ENCODE data around the gene ADAM17. TPM values are rescaled to one million over a fixed set of nuclear protein-coding genes. Genes with fewer than 3 reads are reported as not detected.

Gene ADAM17
- total and polyA plus RNA-seq, 2 of the 8 experiments (the other 6 are each of a cell fraction or from before 2014, with no cell fraction given): 6.5 to 23.5 TPM

DNA sequence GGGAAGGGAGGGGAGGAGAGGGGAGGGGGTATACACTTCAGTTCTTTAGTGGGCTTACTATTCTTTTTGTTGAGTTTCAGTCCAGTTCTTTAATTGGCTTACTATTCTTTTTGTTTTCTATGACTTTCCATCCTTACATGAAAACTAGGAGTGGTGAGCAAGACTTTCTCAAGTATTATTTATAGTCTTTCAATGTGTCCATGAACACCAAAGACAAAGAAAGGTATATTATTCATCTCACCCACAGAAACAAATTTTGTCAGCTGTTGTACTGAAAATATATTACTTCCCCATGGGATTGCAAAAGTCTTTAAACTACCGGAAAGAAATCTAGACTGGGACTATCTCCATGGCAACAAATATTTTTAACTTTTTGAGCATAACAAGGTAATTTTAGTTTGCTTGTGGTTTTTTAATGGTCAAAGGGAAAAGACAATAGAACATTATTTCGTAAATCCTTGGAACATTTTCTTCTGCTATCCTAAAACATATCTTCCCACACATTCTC lies 17.6 kb downstream of the ADAM17 start:
- Histone ChIP-seq H2AK5ac (ENCODE audit: low read depth, low read length) (no peak overlapping the region), H3K79me2 (ENCODE audit: control insufficient read depth in 1 of 2, insufficient read depth in 2 of 2, low read length in 2 of 2) (peaks cover 0 to 4% of the 10 kb centered on the region in 2 experiments; a peak in 2 of 4 replicates), H3K9ac (replicated peaks in 1 of 4; ENCODE audit: extremely low read depth in 1 of 4, low read depth in 3 of 4, low read length in 3 of 4) (no peak overlapping the region), H3K4ac (replicated peaks; ENCODE audit: insufficient read length, low read depth, low read length) (no peak overlapping the region), H2BK20ac (ENCODE audit: low read length) (no peak overlapping the region), H2BK15ac (ENCODE audit: low read length) (no peak overlapping the region), H2BK5ac (ENCODE audit: low read depth, low read length) (no peak overlapping the region), H3K27ac (ENCODE audit: low read depth, low read length) (no peak overlapping the region), H3K9me3 (ENCODE audit: insufficient read depth in 2 of 2, low read depth in 1 of 2, low read length in 1 of 2) (no peaks in the 10 kb centered on the region), H3K23ac (ENCODE audit: insufficient read length) (no peak overlapping the region), H2BK120ac (replicated peaks; ENCODE audit: low read depth, low read length) (no peak overlapping the region), H3K4me3 (ENCODE audit: extremely low read depth in 1 of 4, insufficient read depth in 2 of 4, low read depth in 3 of 4, low read length in 4 of 4) (no peak overlapping the region), H3K36me3 (ENCODE audit: control insufficient read depth in 2 of 4, insufficient read depth in 4 of 4, low read length in 3 of 4) (peaks cover 0 to 3% (median 0%) of the 10 kb centered on the region in 4 experiments; a peak in 1 of 8 replicates), H4K91ac (replicated peaks; ENCODE audit: insufficient read length, low read length) (no peak overlapping the region), H3K79me1 (ENCODE audit: low read depth, low read length) (no peaks in the 10 kb centered on the region), H4K8ac (ENCODE audit: extremely low read depth, insufficient read depth, low read length) (no peak overlapping the region), H4K5ac (ENCODE audit: insufficient read length, low read depth, low read length) (no peak overlapping the region), H3K23me2 (ENCODE audit: low read depth, low read length) (no peaks in the 10 kb centered on the region), H2AFZ (ENCODE audit: low read length) (no peak overlapping the region), H3K56ac (replicated peaks; ENCODE audit: insufficient read length, low read depth, low read length) (no peak overlapping the region), H3K4me1 (replicated peaks in 1 of 4; ENCODE audit: control insufficient read depth in 3 of 4, insufficient read depth in 4 of 4, low read length in 3 of 4) (no peaks in the 10 kb centered on the region), H3K18ac (ENCODE audit: extremely low read depth, low read length) (no peak overlapping the region), H3K14ac (ENCODE audit: insufficient read length) (no peak overlapping the region), H3K27me3 (replicated peaks in 1 of 4; ENCODE audit: control insufficient read depth in 3 of 4, extremely low read depth in 1 of 4, insufficient read depth in 3 of 4, low read length in 3 of 4) (no peaks in the 10 kb centered on the region), H4K20me1 (replicated peaks in 1 of 2; ENCODE audit: control insufficient read depth in 1 of 2, insufficient read depth in 2 of 2, low read length in 2 of 2) (no peaks in the 10 kb centered on the region), H3K4me2 (ENCODE audit: insufficient read depth in 1 of 2, low read depth in 2 of 2, low read length in 2 of 2) (no peak overlapping the region), H2BK12ac (ENCODE audit: low read depth, low read length) (no peak overlapping the region)
- ChIA-PET CTCF (ENCODE audit: partially characterized antibody) (interaction anchor here (0.9 kb wide), 1 partner anchor 158 kb away, joined by 5 read pairs; no protein-coding TSS in a partner anchor), POLR2A (ENCODE audit: partially characterized antibody) (interaction anchor here (1.1 to 2.4 kb wide), 3 partner anchors 12 to 18 kb away, joined by 3 to 8 read pairs (median 4); partner anchors contain the start of gene ADAM17)
- DNase-seq (ENCODE audit: low read depth in 1 of 2, low spot score in 2 of 2) (no peak), FAIRE-seq (no peak)
- TF ChIP-seq YY1 (IDR thresholded peaks at IDR 0.05; ENCODE audit: low read depth, low read length): no peak
- TF ChIP-seq, protein P1, sequence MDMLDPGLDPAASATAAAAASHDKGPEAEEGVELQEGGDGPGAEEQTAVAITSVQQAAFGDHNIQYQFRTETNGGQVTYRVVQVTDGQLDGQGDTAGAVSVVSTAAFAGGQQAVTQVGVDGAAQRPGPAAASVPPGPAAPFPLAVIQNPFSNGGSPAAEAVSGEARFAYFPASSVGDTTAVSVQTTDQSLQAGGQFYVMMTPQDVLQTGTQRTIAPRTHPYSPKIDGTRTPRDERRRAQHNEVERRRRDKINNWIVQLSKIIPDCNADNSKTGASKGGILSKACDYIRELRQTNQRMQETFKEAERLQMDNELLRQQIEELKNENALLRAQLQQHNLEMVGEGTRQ (IDR thresholded peaks at IDR 0.05; ENCODE audit: low read length): no peak
- no peak for TF ChIP-seq HDAC6 (IDR thresholded peaks at IDR 0.05; ENCODE audit: low read depth, low read length)
- no peak for TF ChIP-seq JUN (IDR thresholded peaks at IDR 0.05; ENCODE audit: low read depth, low read length)
- no peak for TF ChIP-seq CREB1 (IDR thresholded peaks at IDR 0.05)
- TF ChIP-seq HDAC2 (IDR thresholded peaks at IDR 0.05; ENCODE audit: borderline replicate concordance in 1 of 2, low read depth in 2 of 2, low read length in 2 of 2): no peak
- TF ChIP-seq POLR2AphosphoS5 (IDR thresholded peaks at IDR 0.05; ENCODE audit: low read depth, low read length): no peak
- no peak for TF ChIP-seq CEBPB (IDR thresholded peaks at IDR 0.05; ENCODE audit: low read depth, low read length)
- no peak for TF ChIP-seq TCF12 (IDR thresholded peaks at IDR 0.05; ENCODE audit: low read depth, low read length)
- no peak for TF ChIP-seq SIRT6 (IDR thresholded peaks at IDR 0.05; ENCODE audit: low read length)
- no peak for TF ChIP-seq BCL11A (IDR thresholded peaks at IDR 0.05; ENCODE audit: low read depth in 2 of 2, low read length in 2 of 2)
- no peak for TF ChIP-seq TAF7 (optimal IDR thresholded peaks at IDR 0.05; ENCODE audit: borderline replicate concordance, low read depth, low read length)
- TF ChIP-seq MAX (IDR thresholded peaks at IDR 0.05): no peak
- TF ChIP-seq SRF (IDR thresholded peaks at IDR 0.05; ENCODE audit: low read depth, low read length): no peak
- WGBS, 2 experiments (ENCODE audit: extremely low coverage in 1 of 2, insufficient coverage in 1 of 2, insufficient read length in 1 of 2, insufficient replicate concordance in 2 of 2, low coverage in 1 of 2, low lambda C conversion rate in 2 of 2, missing lambda C conversion rate in 1 of 2): 85% methylated on average over 2 of the region's 2 CpGs; no CpG with 5 or more reads in 1 of the 2 experiments

Measured in H1 (cell line).